Stomach (tissue), 4 donors: ENCODE measurements around the gene BLTP2.

Experiments used
- CTCF ChIP-seq, 7 experiments: fragments of 450-650 bp in 4 of 7; fragments of 200-600 bp in 3 of 7; sonication (generic) in 3 of 7; IDR thresholded peaks; one replicate each; pipeline ENCODE4 v1.5.1; 2016 to 2019; ENCODE audit warnings: antibody characterized with exemption in 7 of 7, control low read depth in 2 of 7, mild to moderate bottlenecking in 1 of 7
- EP300 ChIP-seq: sonication (generic); formaldehyde crosslinking; IDR thresholded peaks from one replicate; pipeline ENCODE4 v1.6.1; 2017; ENCODE audit warnings: antibody characterized with exemption
- POLR2A ChIP-seq, 4 donors: fragments of 450-650 bp; IDR thresholded peaks; one replicate each; pipeline ENCODE4 v1.6.1; 2016; ENCODE audit warnings: antibody characterized with exemption in 4 of 4, control low read depth in 2 of 4, mild to moderate bottlenecking in 1 of 4, moderate library complexity in 1 of 4
- POLR2AphosphoS5 ChIP-seq, 3 donors: sonication (generic); formaldehyde crosslinking; IDR thresholded peaks; one replicate each; pipeline ENCODE4 v1.6.1; 2016; ENCODE audit warnings: antibody characterized with exemption in 3 of 3

- no peak for TF ChIP-seq CTCF (IDR thresholded peaks at IDR 0.05)
- no peak for TF ChIP-seq EP300
- no peak for TF ChIP-seq POLR2AphosphoS5 (IDR thresholded peaks at IDR 0.05)
- TF ChIP-seq POLR2A (IDR thresholded peaks at IDR 0.05), result no peak
Observed at GRCh38 chr17:28634206-28634865, 10.6 kb downstream of the BLTP2 start.
